Umbilical cord (tissue), 2 donors: ENCODE results near the gene ORAI3. TPM values are rescaled to one million over a fixed set of nuclear protein-coding genes. Genes with fewer than 3 reads are reported as not detected.
"Not testable (repeated sequence)": the region's sequence is repeated elsewhere in the genome, so short reads cannot be mapped to it uniquely, and the experiment has no call there.

Source experiments
- DNase-seq: peaks from one replicate; pipeline ENCODE4 v3.0.0-alpha.2; 2015; ENCODE audit warnings: low spot score
- total RNA-seq: library from RNA; depleted of rRNA; stranded (reverse); fragments of >200 nt; gene quantifications from one replicate; pipeline ENCODE4 v1.2.3, GENCODE V29; 2014; ENCODE audit warnings: low replicate concordance; ENCODE audit not compliant: insufficient read depth

Gene ORAI3
- total RNA-seq, 1 donor from 2014 or later: 26.5 TPM

DNA sequence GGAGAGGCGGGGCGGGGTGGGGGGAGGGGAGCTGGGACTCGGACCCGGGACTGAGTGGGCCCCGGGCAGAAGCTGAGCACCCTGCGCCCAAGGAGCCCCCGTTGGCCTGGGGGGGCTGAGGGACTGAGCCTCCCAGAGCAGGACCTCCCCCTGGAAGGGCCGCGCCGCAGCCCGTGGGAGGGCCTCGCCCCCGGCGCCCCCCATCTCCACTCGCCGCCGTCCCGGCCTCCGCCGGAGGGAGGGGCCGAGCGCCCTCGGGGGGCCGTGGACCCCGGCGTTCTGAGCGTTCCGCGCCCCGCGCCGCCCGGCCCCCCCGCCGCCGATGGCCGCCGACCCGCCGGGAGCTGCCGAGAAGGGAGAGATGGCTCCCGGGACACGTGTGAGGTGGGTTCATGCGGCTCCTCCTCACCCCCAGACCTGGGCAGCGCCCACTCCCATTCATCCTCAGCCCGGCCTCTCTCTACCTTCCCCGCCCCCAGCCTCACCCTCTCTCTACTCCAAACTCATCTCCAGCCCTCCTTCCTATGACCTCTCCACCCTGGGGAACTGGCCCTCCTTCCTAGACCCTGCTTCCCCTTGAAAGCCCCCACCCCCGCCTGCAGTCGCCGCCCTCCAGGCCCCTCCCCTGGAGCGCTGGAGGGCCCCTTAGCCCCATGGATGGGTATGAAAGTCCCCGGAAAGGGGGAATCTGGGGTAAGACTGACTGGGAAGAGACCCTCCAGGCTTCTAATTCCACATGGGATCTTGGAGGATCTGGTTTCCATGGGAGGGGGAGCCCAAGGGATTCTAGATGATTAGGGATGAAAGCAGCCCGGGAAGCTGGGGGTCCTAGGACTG is 24.6 kb upstream of the ORAI3 start:
- DNase-seq: peak; percentile 50

DNA sequence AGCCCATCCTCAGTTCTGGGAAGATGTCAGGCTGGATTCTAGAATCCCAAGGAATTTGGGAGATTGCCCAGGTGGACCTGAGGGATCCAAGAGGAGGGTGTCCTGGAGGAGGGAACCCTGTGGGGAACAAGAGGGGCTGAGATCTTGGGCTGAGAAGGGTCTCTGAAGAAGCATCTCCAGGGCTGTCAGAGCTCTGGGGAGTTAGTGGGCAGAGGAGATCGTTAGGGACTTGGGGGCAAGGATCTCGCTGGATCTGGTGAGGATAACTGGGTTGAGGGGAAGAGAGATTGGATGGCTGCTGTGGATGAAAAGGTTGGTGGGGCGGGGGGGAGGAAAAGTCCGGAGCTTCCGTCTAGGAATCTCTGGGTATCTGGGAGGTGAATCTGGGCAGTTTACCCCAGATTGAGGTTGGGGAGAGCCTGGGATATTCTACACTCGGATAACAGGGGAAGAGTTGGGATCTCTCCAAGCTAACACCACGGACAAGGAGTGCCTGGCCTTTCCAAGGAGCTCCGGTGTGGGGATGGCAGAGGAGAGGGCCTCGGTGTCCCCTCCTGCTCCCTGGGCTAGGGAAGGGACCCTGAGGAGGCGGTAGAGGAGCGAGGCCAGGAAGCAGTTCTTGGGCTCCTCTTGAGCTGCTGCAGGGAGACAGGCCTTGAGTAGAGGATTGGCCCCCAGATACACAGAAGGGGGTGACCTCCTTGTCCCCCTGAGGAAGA is 23.8 kb upstream of the ORAI3 start:
- peak; percentile 31 for DNase-seq

DNA sequence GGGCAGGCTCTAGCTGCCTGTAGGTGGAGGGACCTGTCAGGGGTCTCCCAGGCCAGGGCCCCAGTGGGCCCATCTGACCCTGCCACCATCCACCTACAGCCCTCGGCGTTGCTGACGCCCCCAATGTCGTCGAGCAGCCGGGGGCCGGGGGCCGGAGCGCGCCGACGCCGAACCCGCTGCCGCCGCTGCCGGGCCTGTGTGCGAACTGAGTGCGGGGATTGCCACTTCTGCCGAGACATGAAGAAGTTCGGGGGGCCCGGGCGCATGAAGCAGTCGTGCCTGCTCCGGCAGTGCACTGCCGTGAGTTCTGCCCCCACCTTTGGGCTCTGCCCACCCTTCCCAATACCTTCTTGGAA is 23.3 kb upstream of the ORAI3 start:
- DNase-seq: no peak

DNA sequence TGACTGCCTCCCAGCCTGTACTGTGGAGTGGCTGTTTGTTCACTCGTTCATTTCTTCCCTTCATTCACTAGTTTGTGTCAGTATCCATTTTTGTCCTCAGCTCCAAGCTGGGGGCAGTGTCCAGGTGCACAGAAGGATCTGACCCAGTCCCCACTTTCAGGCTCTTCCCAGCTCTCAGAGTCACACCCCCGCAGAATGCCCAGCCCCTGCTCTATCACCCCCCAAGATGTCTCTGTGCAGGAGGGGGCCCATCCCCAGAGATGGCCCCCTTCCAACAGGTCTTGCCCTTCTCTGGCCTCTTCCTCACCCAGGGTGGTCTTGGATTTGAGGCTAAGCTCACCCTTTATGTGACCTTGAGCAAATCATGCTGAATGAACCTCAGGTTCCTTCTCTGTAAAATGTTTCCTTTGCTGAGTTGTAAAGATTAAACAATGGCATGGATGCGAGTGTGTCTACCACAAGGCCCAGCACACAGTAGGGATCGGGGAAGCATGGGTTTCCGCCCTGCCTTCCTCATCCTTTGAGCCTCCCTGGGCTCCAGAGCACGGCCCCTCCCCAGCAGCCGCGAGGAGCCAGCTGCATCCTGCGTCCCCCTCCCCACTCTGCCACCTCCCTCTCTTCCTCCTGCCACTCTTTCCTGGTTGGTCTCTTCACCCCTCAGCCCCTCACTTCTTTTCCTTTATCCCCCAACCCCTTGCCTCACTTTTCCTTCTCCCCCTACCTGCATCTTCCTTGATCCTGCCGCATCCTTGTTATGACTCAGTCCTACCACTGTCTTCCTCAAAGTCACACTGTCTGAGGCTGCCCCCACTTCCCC is 22.7 kb upstream of the ORAI3 start:
- DNase-seq: no peak

DNA sequence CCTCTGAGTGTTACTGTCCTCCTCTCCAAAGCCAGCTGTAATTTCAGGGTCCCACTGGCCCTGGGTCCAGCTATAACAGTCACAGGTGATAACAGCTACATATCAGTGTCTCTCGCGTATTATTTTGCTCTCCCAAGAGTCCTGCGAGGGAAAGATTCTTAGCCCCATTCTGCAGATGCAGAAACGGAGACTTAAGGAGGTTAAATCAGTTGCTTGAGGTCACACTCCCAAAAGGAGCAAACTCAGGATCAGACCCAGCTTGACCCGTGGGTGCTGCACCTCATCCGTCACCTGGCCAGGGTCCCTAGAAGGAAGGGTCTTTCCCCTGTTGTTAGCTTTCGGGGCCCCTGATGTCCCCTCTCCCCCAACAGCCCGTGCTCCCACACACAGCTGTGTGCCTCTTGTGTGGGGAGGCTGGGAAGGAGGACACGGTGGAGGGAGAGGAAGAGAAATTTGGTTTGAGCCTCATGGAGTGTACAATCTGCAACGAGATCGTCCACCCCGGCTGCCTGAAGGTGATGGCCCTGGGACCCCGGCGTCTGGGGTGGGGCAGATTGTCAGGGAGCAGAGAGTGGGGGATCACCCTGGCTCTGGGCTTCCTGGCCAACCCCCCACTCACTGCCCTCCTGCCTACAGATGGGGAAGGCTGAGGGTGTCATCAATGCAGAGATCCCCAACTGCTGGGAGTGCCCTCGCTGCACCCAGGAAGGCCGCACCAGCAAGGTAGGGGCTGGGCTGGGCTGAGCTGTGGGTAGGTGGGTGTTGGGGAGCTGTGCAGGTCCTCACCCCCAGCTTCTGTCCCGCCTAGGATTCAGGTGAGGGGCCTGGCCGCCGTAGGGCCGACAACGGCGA is 21.7 kb upstream of the ORAI3 start:
- DNase-seq: no peak

DNA sequence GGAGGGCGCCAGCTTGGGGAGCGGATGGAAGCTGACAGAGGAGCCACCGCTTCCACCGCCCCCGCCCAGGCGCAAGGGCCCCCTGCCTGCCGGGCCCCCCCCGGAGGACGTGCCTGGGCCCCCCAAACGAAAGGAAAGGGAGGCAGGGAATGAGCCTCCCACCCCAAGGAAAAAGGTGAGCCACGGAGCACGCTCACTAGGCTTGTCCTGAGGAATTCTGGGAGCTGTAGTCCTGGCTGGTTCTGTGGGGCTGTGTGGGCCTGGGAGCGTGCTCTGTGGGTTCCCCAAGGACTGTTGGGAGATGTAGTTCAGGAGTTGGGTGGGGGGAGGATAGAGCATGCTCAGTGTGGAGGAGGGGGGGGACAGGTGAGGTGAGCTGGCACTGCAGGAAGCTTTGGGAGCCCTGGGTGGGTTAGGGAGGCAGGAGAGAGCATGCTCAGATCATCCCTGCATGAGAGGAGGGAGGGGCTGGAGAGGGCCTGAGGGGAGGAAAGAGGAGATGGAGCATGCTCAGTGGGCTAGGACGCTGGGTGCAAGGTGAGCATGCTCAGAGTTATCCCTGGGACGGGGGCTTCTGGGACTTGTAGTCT is 21.0 kb upstream of the ORAI3 start:
- peak; percentile 76 for DNase-seq

DNA sequence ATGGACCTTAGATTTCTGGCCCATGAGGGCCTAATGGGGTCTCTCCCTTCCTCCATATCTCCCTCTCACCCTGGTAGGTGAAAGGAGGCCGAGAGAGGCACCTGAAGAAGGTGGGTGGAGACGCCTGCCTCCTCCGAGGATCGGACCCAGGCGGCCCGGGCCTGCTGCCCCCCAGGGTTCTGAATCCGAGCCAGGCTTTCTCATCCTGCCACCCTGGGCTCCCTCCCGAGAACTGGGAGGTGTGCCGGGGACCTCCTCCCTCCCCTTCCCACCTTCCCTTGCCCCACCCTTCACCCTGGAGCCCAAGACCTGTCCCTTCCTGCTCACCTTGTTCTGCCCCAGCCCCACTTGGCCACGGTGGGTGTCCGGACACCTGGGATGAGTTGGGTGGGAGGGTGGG is 20.5 kb upstream of the ORAI3 start:
- DNase-seq: no peak

DNA sequence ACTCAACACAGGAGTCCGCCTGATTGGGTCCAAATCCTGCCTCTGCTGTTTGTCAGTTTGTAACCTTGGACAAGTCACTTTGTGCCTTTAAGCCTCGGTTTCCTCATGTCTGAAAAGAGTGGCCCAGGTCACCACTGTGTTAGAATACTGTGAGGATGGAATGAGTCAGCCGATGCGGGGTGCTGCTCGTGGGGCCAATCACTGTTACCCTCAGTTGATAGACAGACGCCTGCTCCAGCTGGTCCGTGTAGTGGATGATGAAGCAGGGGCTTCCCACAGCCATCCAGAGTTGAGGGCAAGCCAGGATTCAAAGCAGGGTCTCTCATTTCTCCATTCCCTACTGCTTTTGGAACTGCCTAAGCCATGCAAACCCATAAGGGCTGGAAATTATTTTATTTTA is 19.7 kb upstream of the ORAI3 start:
- no peak for DNase-seq

DNA sequence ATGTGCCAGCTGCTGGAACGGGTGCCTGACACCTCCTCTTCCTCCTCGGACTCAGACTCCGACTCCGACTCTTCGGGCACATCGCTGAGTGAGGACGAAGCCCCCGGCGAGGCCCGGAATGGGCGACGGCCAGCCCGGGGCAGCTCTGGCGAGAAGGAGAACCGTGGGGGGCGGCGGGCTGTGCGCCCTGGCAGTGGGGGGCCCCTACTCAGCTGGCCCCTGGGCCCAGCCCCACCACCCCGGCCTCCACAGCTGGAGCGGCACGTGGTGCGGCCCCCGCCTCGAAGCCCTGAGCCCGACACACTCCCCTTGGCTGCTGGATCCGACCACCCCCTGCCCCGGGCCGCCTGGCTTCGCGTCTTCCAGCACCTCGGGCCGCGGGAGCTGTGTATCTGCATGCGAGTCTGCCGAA is 18.7 kb upstream of the ORAI3 start:
- no peak for DNase-seq

DNA sequence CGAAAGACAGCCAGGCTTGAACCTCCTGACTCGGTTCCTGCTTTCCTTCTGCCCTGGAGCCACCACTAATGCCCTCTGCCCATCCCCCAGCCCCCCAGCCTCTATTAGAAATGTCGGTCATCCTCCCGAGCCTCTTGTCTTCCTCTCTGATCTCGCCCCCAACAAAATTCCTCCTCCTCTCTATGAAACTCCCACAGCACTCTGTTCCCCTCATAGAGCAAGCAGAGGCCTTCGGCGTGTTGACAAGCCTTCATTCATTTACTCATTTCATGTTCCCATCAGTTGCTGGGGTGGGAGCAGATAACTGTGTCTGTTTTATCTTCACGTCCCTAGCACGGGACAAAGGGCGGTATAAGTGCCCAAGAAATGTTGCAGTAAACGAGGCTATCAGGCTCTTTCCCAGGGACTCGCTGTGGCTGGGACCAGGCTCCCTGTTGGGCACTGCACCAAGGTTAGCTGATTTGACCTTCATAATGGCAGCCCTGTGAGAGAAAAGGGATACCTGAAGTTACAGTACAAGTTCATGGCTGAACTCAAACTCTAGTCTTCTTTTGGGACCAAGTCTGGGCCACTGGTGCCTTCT is 17.7 kb upstream of the ORAI3 start:
- DNase-seq: no peak

DNA sequence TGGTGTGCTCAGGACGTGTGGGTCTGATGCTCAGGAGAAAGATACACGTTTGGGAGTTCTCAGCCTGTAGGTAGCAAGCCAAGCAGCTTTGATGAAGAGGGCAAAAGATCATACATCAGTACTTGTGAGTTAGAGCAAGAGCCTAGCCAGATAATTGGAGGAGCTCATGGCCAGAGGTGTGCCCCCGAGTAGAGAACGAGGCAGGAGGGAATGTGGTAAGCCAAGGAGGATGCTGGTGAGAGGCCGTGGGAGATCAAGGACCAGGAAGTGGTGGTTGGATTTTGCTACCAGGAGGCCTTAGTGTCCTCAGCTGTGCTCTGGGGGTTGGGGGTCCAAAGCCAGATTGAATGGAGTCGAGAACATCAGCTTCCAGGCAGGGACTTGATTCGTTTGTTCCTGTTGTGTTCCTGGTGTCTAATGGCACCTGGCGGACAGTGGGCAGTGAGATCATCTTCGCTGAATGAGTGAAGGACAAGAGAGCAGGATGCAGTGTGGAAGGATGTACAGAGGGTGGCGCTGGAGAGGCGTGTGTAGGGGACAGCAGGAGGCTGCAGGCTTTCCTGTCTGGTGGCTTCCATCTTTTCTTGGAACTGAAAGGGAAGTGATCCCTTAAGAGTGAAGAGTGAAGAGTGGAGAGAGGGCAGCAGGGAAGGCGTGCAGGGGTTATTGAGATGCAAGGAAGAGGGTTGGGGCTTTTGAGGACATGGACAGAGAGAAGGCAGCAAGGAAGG is 13.9 kb upstream of the ORAI3 start:
- no peak for DNase-seq

DNA sequence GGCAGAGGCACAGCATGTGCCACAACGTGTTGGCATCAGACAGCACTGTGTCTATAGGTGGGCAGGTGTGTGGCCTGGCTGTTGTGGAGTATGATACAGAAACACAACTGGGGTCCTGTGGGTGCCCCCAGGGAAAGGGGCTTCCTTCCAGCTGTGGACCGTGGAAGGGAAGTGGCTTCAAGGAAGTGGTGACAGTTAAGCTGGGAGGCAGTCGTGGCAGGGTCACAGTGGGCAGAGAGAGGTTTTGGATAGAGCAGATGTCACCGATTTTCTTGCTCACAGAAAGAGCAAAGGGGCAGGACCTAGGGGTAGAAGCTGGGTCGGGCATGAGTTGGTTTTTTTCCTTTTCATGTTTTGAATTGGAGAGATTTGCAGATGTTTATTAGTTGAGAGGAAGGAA is 11.2 kb upstream of the ORAI3 start:
- DNase-seq: no peak

DNA sequence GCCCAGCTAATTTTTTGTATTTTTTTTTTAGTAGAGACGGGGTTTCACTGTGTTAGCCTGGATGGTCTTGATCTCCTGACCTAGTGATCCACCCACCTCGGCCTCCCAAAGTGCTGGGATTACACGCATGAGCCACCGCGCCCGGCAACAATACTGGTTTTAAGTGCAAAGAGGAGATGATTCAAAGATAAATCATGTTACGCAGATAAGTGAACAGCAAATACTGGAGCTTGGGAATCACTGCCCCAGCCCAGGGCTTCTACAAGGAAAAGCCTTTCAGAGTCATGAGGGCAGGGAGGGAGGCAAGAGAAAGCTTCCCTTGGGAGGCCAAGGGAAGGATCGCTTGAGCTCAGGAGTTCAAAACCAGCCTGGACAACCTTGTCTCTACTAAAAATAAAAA is 9.3 kb upstream of the ORAI3 start:
- not testable (repeated sequence) for DNase-seq

DNA sequence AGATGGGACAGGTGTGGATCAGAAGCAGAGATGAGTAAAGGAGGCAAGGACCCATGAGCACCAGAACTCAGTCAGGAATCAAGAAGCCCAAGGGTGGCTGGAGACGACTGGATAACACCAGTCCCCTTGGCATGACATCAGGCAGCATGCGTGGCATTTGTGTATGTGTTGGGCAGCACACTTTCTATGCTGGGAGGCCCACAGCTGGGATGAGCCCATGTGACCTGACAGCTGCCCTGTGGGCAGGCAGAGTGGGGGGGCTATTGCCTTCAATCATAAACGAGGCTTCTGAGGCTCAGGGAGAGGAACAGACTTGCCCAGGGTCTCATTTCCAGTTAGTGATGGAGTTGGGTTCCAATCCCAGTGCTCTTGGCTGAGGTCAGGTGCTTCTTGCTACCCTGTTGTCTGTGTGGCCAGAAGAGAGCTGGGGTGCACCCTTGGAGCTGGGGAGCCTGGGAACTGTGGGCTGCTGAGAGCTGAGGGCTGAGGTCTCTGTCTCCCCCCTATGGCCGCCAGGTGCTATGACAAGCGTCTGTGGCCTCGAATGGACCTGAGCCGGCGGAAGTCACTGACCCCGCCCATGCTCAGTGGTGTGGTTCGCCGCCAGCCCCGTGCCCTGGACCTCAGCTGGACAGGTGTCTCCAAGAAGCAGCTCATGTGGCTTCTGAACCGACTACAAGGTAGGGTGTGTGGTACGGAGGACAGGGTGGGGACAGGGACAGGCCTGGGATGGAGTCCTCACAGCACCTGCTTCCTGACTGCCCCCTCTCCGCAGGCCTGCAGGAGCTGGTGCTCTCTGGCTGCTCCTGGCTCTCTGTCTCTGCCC is 7.1 kb upstream of the ORAI3 start:
- peak; percentile 66 for DNase-seq

DNA sequence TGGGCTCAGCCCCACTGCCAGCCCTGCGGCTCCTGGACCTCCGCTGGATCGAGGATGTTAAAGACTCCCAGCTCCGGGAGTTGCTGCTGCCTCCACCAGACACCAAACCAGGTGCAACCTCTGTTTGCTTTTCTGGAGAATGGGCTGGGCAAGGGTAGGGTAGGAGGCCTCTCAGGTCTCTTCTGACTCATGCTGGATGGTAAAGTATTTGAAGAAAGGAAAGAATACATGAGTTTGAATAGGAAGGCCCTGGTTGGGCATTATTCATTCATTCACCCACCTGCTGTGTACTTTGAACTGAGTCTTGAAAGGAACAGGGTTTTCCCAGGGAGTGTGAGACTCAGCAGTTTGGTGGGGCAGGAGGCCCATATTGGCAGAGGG is 6.5 kb upstream of the ORAI3 start:
- no peak for DNase-seq

DNA sequence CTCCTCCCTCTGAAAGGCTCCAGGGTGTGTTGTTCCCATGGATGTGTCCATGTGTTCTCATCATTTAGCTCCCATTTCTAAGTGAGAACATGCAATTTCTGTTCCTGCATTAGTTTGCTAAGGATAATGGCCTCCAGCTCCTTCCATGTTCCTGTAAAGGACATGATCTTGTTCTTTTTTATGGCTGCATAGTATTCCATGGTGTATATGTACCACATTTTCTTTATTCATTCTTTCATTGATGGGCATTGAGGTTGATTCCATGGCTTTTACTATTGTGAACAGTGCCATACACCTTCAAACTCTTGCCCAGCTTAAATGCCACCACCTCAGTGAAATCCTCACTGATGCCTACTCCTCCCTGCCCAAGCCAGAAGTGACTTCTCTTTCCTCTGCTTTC is 4.5 kb upstream of the ORAI3 start:
- DNase-seq: no peak

DNA sequence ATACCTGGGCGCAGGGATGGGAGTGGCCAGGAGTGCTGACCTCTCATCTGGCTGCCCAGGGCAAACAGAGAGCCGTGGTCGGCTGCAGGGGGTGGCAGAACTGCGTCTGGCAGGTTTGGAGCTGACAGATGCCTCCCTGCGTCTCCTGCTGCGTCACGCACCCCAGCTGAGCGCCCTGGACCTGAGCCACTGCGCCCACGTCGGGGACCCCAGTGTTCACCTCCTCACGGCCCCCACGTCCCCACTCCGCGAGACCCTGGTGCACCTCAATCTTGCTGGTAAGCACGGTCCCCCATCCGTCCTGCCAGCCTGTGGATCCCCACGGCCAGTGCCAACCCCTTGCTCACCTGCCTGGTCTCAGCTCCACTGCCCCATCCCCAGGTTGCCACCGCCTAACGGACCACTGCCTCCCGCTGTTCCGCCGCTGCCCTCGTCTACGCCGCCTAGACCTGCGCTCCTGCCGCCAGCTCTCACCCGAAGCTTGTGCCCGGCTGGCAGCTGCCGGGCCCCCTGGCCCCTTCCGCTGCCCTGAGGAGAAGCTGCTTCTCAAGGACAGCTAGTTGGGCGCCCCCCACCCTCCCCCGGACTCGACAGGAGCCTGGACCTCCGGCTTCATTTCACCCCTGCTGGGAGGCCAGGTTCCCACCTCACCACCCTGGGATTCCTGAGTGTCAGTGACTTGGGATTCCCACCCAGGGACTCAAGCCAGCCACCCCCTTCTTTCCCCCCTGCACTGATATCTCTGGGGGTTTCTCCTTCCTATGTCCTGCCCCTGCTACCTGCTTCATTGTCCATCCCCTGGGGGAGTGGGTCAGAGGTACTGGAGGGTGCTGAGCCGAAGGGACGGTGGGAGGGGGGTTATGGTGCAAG is 2.0 kb upstream of the ORAI3 start:
- no peak for DNase-seq

DNA sequence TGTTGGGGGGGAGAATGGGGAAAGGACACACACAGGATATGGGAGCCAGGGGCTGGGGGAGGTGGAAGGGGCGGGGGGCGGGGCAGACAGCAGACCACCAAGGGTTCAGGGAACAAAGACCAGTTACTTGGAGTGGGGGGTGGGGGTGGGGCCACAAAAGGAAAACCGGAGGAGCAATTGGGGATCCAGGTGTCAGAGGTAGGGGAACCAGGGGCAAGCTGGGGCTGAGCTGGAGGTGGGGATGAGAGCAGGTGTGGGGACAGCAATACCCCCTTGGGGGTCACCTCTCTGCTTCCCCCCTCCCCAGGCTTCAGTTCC is 1.4 kb upstream of the ORAI3 start:
- DNase-seq: no peak
